GM13976 (cell line): ENCODE results near the gene ALPI.

Source experiments
- DNase-seq: peaks from one replicate; pipeline ENCODE4 v3.0.0; 2012; ENCODE audit warnings: low spot score
- CTCF ChIP-seq: IDR thresholded peaks from 2 replicates; pipeline ENCODE4 v1.5.1; 2012; ENCODE audit warnings: borderline replicate concordance, mild to moderate bottlenecking; ENCODE audit not compliant: insufficient read depth; ENCODE audit errors: extremely low read depth, missing control alignments, control extremely low read depth
- in situ Hi-C: fragments of 300-500 bp; cut with MboI; formaldehyde crosslinking; loops from one replicate; pipeline ENCODE4 v1.12.0; 2022; ENCODE audit warnings: low sequenced_read_pairs, mixed read lengths, inconsistent platforms; ENCODE audit not compliant: unreplicated experiment

ALPI gene

GRCh38 chr2:232490221-232491138 is 34.5 kb downstream of the ALPI start:
- no peak for DNase-seq
- no peak for TF ChIP-seq CTCF
- in situ Hi-C loops: no loop called here

- DNase-seq: no peak
- TF ChIP-seq CTCF: no peak
- in situ Hi-C loops: no loop called here
Observed at GRCh38 chr2:232491139-232491780, 35.3 kb downstream of the ALPI start.

- no peak for TF ChIP-seq CTCF
- DNase-seq: no peak
- in situ Hi-C loops: no loop called here
Observed at GRCh38 chr2:232492236-232492848, 36.4 kb downstream of the ALPI start.

GRCh38 chr2:232492963-232493700 is 37.2 kb downstream of the ALPI start:
- TF ChIP-seq CTCF: no peak
- in situ Hi-C loops: no loop called here
- no peak for DNase-seq

GRCh38 chr2:232493701-232494474 is 37.9 kb downstream of the ALPI start:
- no peak for TF ChIP-seq CTCF
- DNase-seq: no peak
- in situ Hi-C loops: no loop called here
